K562 (cell line): ENCODE measurements around the gene ADORA2A. TPM values are rescaled to one million over a fixed set of nuclear protein-coding genes. Genes with fewer than 3 reads are reported as not detected.

Source experiments
- ATAC-seq: fragments of 200-7000 bp; cut with Tn5 transposase; 3 replicates; pipeline ENCODE4 v1.9.1; 2020; ENCODE audit warnings: moderate library complexity
- BruUV-seq: library from RNA; stranded (reverse); fragments of 400-500 nt; replicated peaks from 2 replicates; lab custom pipeline; 2021; lab: Mats Ljungman, UMichigan
- CTCF ChIA-PET: fragments of 300-600 bp; formaldehyde crosslinking; extraction: SDS; loops from one replicate; lab custom pipeline; 2021; ENCODE audit warnings: low intra/inter-chr PET ratio; lab: Yijun Ruan, JAX
- POLR2A ChIA-PET: fragments of 300-600, 350-650 bp; sonication (Branson Sonifier 250); formaldehyde crosslinking; extraction: SDS; loops from one replicate; lab custom pipeline; 2021; ENCODE audit warnings: antibody characterized with exemption, inconsistent platforms; lab: Yijun Ruan, JAX
- DNase-seq, 4 experiments: peaks; one replicate each; pipeline versions ENCODE4 v3.0.0 to v3.0.0-alpha.2; 2011 to 2018; ENCODE audit warnings: low spot score in 3 of 4, mixed read lengths in 3 of 4; ENCODE audit errors: extremely low read depth in 1 of 4
- FAIRE-seq: peaks from 2 replicates; lab custom pipeline; 2011; peaks lifted over from hg19 to GRCh38; lab: Jason Lieb, UNC
- H2AFZ ChIP-seq: 2 replicates; pipeline ENCODE4 v1.6.0; 2011; ENCODE audit warnings: low read depth, low read length, control low read depth, inconsistent platforms
- H3K27ac ChIP-seq: fragments of 200-600 bp; 3 replicates; pipeline ENCODE4 v1.8.0; 2011; ENCODE audit warnings: low read depth, mild to moderate bottlenecking, control low read depth, inconsistent platforms, low read length, moderate library complexity, mixed read lengths; ENCODE audit errors: extremely low read depth
- H3K27me3 ChIP-seq, 2 experiments: fragments of 300-600 bp in 1 of 2; 2 replicates in 1 of 2; 3 replicates in 1 of 2; pipeline versions ENCODE4 v1.6.0 to v1.8.0; 2011; ENCODE audit warnings: inconsistent platforms in 2 of 2, low read length in 2 of 2, mild to moderate bottlenecking in 1 of 2, mixed read lengths in 1 of 2, moderate library complexity in 1 of 2; ENCODE audit not compliant: control insufficient read depth in 2 of 2, insufficient read depth in 2 of 2
- H3K36me3 ChIP-seq: fragments of 300-600 bp; 3 replicates; pipeline ENCODE4 v1.8.0; 2011; ENCODE audit warnings: mild to moderate bottlenecking, low read length, inconsistent platforms; ENCODE audit not compliant: control insufficient read depth, insufficient read depth
- H3K4me1 ChIP-seq, 2 experiments: fragments of 200-600 bp in 1 of 2; replicated peaks in 1 of 2; 2 replicates in 1 of 2; 3 replicates in 1 of 2; pipeline versions ENCODE4 v1.5.1 to v1.8.0; 2011; ENCODE audit warnings: inconsistent platforms in 2 of 2, low read length in 2 of 2, mild to moderate bottlenecking in 1 of 2, mixed read lengths in 1 of 2, moderate library complexity in 1 of 2; ENCODE audit not compliant: control insufficient read depth in 2 of 2, insufficient read depth in 2 of 2
- H3K4me2 ChIP-seq: 2 replicates; pipeline ENCODE4 v1.6.1; 2011; ENCODE audit warnings: low read length, control low read depth, inconsistent platforms, mixed read lengths; ENCODE audit not compliant: insufficient read depth
- H3K4me3 ChIP-seq: fragments of 200-600 bp; sonication (generic), shearing (Covaris generic); 2 replicates; pipeline ENCODE4 v1.5.1; 2016; ENCODE audit warnings: control low read depth, inconsistent platforms
- H3K79me2 ChIP-seq: fragments of 200-600 bp; 3 replicates; pipeline ENCODE4 v1.8.0; 2011; ENCODE audit warnings: low read length, inconsistent platforms; ENCODE audit not compliant: control insufficient read depth, insufficient read depth
- H3K9ac ChIP-seq, 2 experiments: 2 replicates each; pipeline versions ENCODE4 v1.6.0 to v1.6.1; 2011; ENCODE audit warnings: low read depth in 2 of 2, low read length in 2 of 2, control low read depth in 1 of 2, inconsistent platforms in 1 of 2, mild to moderate bottlenecking in 1 of 2, mixed read lengths in 1 of 2; ENCODE audit not compliant: insufficient read depth in 1 of 2
- H3K9me1 ChIP-seq: one replicate; pipeline ENCODE4 v1.6.0; 2011; ENCODE audit warnings: inconsistent platforms, mild to moderate bottlenecking, low read length, moderate library complexity; ENCODE audit not compliant: control insufficient read depth, insufficient read depth
- H3K9me3 ChIP-seq: replicated peaks from 2 replicates; pipeline ENCODE4 v1.5.1; 2011; ENCODE audit warnings: low read depth, low read length, inconsistent platforms; ENCODE audit not compliant: control insufficient read depth, insufficient read depth
- H4K20me1 ChIP-seq: replicated peaks from 2 replicates; pipeline ENCODE4 v1.6.1; 2011; ENCODE audit warnings: low read length, inconsistent platforms, mixed read lengths; ENCODE audit not compliant: control insufficient read depth, insufficient read depth
- ELF4 ChIP-seq: fragments of 450-650 bp; formaldehyde crosslinking; IDR thresholded peaks from 2 replicates; pipeline ENCODE4 v1.4.0; 2022; ENCODE audit warnings: missing genetic modification characterization
- MTF1 ChIP-seq: fragments of 250-450 bp; sonication (Bioruptor Pico); IDR thresholded peaks from 2 replicates; pipeline ENCODE4 v1.9.0; 2021; ENCODE audit warnings: moderate library complexity, mild to moderate bottlenecking, inconsistent platforms, borderline replicate concordance
- RBM39 ChIP-seq: fragments of 200-400 bp; formaldehyde crosslinking; optimal IDR thresholded peaks from 2 replicates; pipeline ENCODE3; 2018; ENCODE audit warnings: low read depth, low read length
- TOE1 ChIP-seq, 2 experiments: fragments of 450-650 bp in 1 of 2; sonication (generic) in 1 of 2; formaldehyde crosslinking in 1 of 2; IDR thresholded peaks; 2 replicates each; pipeline versions ENCODE4 v1.7.1 to v1.8.0; 2016 to 2022; ENCODE audit warnings: borderline replicate concordance in 2 of 2, mild to moderate bottlenecking in 2 of 2, antibody characterized with exemption in 1 of 2, inconsistent platforms in 1 of 2, low read depth in 1 of 2, missing genetic modification reagents in 1 of 2, moderate library complexity in 1 of 2
- WGBS: fragments of 100-300 bp; shearing (Covaris generic); methylation state at CpG from one replicate; pipeline ENCODE4 v1.1.6; 2016; ENCODE audit warnings: low coverage, mixed read lengths; ENCODE audit not compliant: insufficient coverage; ENCODE audit errors: missing lambda C conversion rate; 5-methylcytosine and 5-hydroxymethylcytosine counted together
- in situ Hi-C: fragments of 300-500 bp; cut with MboI; formaldehyde crosslinking; loops from 4 replicates; pipeline ENCODE4 v1.15.0; 2018; ENCODE audit warnings: inconsistent platforms, mixed read lengths
- intact Hi-C: fragments of 100-400 bp; cut with micrococcal nuclease; formaldehyde crosslinking; loops from 2 replicates; pipeline ENCODE4 v1.14.2; 2022
- polyA plus RNA-seq, 8 experiments: library from polyadenylated mRNA; depleted of rRNA in 4 of 8; stranded (reverse) in 5 of 8; unstranded in 3 of 8; fragments of >200 nt; fragmentation: Nextera tagmentation in 2 of 8; fragmentation: Illumina TruSeq in 1 of 8; extraction: Ambion mirVana in 2 of 8; extraction: Trizol in 1 of 8; gene quantifications; 2 replicates each; pipeline versions ENCODE4 v1.2.1 to v1.2.3, GENCODE V29; 2011 to 2014; ENCODE audit warnings: inconsistent platforms in 1 of 8, missing spikeins in 1 of 8
- total RNA-seq, 7 experiments: library from RNA; depleted of rRNA in 6 of 7; stranded (reverse); fragments of >200 nt in 6 of 7; fragmentation: Illumina TruSeq in 2 of 7; extraction: Trizol in 2 of 7; gene quantifications; 2 replicates each; pipeline versions ENCODE4 v1.2.1 to v1.2.3, GENCODE V29; 2011 to 2021; ENCODE audit warnings: low replicate concordance in 1 of 7
- TF ChIP-seq, protein P1 (sequence below): sonication (generic); formaldehyde crosslinking; IDR thresholded peaks from 2 replicates; pipeline ENCODE4 v1.8.0; 2023; ENCODE audit warnings: missing genetic modification reagents, mild to moderate bottlenecking, borderline replicate concordance

ADORA2A gene
- total and polyA plus RNA-seq, 9 of the 15 experiments (the other 6 are each of a cell fraction or from before 2014, with no cell fraction given): 0.15 to 2.1 (median 0.66) TPM; not detected in 2

- CTCF ChIA-PET: no interaction called here
- Histone ChIP-seq H3K27me3 (no peaks in the 10 kb centered on the region), H3K79me2 (no peaks in the 10 kb centered on the region), H3K9ac (no peak overlapping the region), H3K4me3 (no peak overlapping the region), H3K9me1 (no peaks in the 10 kb centered on the region), H3K9me3 (no peaks in the 10 kb centered on the region), H3K36me3 (no peaks in the 10 kb centered on the region), H3K27ac (no peak overlapping the region), H3K4me2 (no peak overlapping the region), H2AFZ (no peak overlapping the region), H4K20me1 (no peaks in the 10 kb centered on the region), H3K4me1 (peaks cover 0 to 8% of the 10 kb centered on the region in 2 experiments; a peak in 1 of 5 replicates)
- POLR2A ChIA-PET: interaction anchor here (0.6 to 1.5 kb wide), 2 partner anchors 9 to 123 kb away, joined by 3 to 4 read pairs; no protein-coding TSS in a partner anchor
- WGBS: 28% methylated on average over 4 of the region's 4 CpGs
- ATAC-seq (no peak), FAIRE-seq (no peak), DNase-seq (no peak)
- no TSS peak for BruUV-seq
- no peak for TF ChIP-seq ELF4 (CRISPR knock-in tag)
- no peak for TF ChIP-seq MTF1 (CRISPR knock-in tag)
- no peak for TF ChIP-seq RBM39
- TF ChIP-seq, protein P1, sequence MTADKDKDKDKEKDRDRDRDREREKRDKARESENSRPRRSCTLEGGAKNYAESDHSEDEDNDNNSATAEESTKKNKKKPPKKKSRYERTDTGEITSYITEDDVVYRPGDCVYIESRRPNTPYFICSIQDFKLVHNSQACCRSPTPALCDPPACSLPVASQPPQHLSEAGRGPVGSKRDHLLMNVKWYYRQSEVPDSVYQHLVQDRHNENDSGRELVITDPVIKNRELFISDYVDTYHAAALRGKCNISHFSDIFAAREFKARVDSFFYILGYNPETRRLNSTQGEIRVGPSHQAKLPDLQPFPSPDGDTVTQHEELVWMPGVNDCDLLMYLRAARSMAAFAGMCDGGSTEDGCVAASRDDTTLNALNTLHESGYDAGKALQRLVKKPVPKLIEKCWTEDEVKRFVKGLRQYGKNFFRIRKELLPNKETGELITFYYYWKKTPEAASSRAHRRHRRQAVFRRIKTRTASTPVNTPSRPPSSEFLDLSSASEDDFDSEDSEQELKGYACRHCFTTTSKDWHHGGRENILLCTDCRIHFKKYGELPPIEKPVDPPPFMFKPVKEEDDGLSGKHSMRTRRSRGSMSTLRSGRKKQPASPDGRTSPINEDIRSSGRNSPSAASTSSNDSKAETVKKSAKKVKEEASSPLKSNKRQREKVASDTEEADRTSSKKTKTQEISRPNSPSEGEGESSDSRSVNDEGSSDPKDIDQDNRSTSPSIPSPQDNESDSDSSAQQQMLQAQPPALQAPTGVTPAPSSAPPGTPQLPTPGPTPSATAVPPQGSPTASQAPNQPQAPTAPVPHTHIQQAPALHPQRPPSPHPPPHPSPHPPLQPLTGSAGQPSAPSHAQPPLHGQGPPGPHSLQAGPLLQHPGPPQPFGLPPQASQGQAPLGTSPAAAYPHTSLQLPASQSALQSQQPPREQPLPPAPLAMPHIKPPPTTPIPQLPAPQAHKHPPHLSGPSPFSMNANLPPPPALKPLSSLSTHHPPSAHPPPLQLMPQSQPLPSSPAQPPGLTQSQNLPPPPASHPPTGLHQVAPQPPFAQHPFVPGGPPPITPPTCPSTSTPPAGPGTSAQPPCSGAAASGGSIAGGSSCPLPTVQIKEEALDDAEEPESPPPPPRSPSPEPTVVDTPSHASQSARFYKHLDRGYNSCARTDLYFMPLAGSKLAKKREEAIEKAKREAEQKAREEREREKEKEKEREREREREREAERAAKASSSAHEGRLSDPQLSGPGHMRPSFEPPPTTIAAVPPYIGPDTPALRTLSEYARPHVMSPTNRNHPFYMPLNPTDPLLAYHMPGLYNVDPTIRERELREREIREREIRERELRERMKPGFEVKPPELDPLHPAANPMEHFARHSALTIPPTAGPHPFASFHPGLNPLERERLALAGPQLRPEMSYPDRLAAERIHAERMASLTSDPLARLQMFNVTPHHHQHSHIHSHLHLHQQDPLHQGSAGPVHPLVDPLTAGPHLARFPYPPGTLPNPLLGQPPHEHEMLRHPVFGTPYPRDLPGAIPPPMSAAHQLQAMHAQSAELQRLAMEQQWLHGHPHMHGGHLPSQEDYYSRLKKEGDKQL: no peak
- no peak for TF ChIP-seq TOE1 (IDR thresholded peaks at IDR 0.05; ENCODE audit: borderline replicate concordance)
- TF ChIP-seq TOE1 (CRISPR knock-in tag; IDR thresholded peaks at IDR 0.05; ENCODE audit: borderline replicate concordance, low read depth): no peak
- in situ Hi-C loops (no loop called here), intact Hi-C loops (no loop called here)
These were observed 44.2 kb downstream of the ADORA2A start for GRCh38 chr22:24471570-24471969.
